Measurements from ENCODE around the gene FKBP9. TPM values are rescaled to one million over a fixed set of nuclear protein-coding genes. Genes with fewer than 3 reads are reported as not detected.

The FKBP9 gene, protein sequence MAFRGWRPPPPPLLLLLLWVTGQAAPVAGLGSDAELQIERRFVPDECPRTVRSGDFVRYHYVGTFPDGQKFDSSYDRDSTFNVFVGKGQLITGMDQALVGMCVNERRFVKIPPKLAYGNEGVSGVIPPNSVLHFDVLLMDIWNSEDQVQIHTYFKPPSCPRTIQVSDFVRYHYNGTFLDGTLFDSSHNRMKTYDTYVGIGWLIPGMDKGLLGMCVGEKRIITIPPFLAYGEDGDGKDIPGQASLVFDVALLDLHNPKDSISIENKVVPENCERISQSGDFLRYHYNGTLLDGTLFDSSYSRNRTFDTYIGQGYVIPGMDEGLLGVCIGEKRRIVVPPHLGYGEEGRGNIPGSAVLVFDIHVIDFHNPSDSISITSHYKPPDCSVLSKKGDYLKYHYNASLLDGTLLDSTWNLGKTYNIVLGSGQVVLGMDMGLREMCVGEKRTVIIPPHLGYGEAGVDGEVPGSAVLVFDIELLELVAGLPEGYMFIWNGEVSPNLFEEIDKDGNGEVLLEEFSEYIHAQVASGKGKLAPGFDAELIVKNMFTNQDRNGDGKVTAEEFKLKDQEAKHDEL
- 348 and 361 TPM in 2 replicates for total RNA-seq

DNA sequence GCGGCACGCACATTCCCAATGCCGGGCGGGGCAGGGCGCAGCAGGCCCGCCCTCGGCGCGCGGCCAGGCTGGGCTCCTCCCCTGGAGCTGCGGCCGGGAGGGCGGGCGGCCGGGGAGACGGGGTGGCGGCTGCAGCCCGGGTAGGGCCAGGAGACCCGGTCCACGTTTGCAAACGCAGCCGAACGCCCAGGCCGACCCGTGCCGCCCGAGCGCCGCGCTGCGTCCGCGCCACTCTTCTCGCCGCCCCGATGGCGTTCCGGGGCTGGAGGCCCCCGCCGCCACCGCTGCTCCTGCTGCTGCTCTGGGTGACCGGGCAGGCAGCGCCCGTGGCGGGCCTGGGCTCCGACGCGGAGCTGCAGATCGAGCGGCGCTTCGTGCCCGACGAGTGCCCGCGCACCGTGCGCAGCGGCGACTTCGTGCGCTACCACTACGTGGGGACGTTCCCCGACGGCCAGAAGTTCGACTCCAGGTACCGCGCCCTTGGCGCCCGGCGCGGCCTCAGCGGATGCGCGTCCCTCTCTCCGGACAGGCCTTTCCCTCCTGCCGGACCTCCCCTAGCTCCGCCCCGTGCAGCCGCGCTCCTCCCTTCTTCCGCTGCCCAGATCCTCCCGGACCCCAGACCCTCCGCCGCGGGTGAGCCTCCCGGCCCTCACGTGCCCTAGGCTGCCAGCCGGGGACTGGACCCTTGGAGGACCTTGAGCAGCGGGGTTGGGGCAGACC lies at the start of gene FKBP9:
Gene FKBP9 (plus strand): TSS at position 115 of the 720 bp plus-strand sequence. CDS start 134 bp downstream, at position 249.

Other genes starting within 250 kb of the FKBP9 start
- gene KBTBD2, start 65.7 kb upstream of the FKBP9 start, total RNA-seq, result 42.0 and 49.9 TPM in 2 replicates
- gene NT5C3A, start 105.3 kb downstream of the FKBP9 start, total RNA-seq, result 32.0 and 34.5 TPM in 2 replicates
- 6.0 and 8.7 TPM in 2 replicates for gene RP9, start 152.0 kb downstream of the FKBP9 start, total RNA-seq
- gene BBS9, start 172.1 kb downstream of the FKBP9 start, total RNA-seq, result 7.2 and 8.5 TPM in 2 replicates